Measurements from ENCODE around the gene ITPR1.

Gene ITPR1

DNA sequence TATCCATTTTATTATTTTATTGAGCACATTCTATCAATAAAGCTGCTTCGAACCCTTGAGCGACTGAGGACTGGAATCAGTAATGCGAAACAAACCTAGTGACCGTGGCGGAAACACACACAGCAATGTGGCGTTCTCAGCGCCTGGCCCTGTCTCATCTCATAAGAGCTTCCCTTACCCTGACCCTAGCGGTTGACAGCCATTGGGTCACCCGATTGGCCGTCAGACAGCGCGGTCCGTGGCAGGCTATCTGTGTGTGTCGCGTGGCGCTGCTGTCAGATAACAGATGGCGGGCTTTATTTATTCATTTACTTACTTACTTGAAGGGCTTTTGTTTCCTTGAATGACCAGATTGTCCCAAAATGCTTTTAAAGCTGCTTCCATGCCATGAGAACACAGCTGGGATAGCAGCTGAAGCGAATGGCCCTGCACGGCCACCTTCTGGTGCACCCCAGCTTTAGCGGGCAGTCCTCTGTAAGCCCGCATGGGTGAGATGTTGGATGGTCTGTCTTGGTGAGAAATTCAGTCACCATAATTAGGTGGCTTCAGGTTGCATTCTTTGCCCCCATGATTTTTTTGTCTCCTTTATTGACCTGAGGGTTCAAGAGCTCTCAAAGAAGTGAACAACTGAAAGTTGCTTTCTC is 270.6 kb downstream of the ITPR1 start:
- DNase-seq, result no peak

DNA sequence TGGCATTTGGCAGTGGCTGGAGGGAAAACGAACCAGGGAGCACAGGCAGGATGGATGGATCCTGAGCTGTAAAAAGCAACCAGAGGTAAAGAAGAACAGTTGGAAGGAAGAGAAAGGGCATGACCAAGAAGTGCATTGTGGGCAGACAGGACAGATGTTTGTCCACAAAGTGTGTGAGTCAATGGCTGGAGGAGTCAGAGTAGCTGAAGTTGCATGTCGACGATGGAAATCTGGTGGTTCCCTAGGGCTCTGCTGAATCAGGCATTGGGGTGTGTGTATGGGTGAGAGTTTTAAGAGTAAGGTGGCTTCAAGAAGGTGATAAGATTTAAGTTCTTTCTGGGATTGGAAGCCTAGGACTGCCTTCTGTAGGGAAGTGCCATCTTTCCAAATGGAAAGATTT is 272.1 kb downstream of the ITPR1 start:
- DNase-seq, result no peak

DNA sequence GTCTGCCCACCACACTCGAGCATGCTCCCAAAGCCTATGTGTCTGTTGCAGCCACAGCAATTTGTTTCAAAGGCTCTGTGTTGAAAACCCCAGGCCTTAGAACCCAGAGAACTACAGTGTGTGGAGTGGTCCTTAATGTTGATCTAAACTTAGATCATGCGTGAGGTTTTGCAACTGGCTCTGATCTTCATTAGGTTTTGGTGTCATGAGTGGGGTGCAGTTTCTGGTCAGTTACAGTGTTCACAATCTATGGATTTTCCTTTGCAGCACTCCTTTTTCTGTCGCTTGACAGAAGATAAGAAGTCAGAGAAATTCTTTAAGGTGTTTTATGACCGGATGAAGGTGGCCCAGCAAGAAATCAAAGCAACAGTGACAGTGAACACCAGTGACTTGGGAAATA is 273.1 kb downstream of the ITPR1 start:
- no peak for DNase-seq

DNA sequence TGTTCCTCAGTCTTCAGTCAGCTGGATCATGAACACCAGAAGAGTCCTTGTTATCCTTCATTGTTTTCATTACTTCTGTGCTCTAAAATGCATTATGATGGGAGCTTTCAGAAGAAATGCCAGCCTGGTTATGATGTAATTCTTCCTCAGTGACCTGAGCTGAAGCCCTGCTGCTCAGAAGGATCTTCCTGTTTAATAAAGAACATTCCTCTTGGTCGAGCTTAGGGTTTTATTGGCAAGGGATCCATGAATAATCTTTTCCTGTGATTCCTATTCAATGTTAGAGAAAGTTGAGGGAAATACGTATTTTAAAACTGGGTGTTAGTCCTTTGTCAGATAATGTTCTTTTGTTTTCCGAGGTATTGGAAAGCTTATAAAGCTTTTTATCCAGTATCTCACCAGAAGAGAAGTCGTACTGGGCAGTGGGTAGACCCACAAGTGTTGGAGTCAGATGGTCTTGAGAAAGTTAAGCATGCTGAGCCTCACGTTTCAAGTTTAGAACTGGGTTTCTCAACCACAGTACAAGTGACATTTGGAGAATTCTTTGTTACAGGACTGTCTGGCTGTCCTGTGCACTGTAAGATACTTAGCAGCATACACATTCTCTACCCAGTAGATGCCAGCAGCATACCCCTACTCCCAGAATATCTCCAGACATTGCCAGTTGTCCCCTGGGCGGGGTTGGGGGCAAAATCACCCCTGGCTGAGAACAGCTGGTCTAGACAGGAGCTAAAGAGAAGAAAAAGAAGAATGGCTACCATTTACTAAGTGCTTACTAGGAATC is 273.8 kb downstream of the ITPR1 start:
- no peak for DNase-seq

DNA sequence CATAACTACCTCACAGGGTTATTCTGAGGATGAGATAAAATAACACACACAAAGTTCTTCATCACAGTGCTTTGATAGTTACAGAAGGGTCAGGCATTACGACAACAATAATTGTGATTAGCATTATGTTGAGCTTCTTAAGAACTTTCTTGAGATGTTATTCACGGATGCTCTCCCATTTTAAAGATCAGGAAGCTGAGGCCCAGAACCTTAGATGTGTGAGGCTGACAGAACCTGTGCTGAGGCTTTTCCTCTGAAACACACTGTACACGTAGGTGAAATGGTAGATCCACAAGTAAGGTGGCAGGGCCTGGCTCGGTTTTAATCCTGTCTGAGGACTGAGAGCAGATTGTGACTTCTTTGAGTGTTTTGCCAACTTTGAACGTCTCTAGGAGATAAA is 274.9 kb downstream of the ITPR1 start:
- DNase-seq, result no peak

DNA sequence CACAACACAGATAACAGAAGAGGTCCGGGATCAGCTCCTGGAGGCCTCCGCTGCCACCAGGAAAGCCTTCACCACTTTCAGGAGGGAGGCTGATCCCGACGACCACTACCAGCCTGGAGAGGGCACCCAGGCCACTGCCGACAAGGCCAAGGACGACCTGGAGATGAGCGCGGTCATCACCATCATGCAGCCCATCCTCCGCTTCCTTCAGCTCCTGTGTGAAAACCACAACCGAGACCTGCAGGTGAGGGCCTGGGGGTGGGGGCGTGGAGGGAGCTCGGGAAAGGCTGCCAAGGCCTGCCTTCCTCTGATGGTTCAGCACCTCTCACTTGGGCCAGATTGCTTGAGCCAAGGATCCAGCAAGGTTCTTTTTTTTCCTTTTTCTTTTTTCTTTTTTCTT is 275.4 kb downstream of the ITPR1 start:
- no peak for DNase-seq

DNA sequence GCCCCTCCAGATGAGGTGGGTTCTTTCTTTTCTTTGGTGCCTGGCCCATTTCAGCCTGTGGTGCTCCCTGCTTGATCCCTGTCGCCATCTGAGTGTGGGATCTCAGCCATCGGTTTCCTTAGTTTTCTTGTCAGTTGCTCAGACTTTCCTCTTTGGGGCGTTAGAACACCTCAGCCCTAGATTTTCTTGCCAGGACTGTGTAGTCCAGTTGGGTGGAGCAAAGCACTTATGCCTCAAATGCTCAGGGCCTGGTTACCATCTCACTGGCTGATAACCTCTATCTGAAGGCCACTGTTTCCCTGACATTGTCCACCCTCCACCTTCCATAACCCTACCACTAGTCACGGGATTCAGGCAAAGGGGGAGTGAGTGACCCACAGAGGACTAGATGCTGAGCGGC is 277.4 kb downstream of the ITPR1 start:
- DNase-seq, result no peak

DNA sequence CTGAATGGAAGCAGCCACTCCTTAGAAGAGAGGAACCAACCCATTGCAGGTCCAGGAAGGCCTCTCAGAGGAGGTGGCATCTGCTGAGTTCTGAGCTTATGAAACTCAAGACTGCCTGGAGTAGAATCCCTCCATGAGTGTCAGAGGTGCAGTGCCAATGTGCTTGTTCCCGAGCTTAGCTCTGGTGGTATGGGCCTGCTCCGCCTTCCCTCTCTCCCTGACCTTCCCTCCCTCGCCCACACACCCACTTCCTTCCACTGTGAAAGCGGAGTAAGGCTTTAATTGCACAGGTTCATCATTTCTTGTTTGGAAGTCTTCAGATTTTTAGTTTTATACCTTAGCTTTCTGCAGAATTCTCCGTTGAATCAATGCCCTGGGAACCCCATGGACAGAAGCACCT is 278.1 kb downstream of the ITPR1 start:
- no peak for DNase-seq

DNA sequence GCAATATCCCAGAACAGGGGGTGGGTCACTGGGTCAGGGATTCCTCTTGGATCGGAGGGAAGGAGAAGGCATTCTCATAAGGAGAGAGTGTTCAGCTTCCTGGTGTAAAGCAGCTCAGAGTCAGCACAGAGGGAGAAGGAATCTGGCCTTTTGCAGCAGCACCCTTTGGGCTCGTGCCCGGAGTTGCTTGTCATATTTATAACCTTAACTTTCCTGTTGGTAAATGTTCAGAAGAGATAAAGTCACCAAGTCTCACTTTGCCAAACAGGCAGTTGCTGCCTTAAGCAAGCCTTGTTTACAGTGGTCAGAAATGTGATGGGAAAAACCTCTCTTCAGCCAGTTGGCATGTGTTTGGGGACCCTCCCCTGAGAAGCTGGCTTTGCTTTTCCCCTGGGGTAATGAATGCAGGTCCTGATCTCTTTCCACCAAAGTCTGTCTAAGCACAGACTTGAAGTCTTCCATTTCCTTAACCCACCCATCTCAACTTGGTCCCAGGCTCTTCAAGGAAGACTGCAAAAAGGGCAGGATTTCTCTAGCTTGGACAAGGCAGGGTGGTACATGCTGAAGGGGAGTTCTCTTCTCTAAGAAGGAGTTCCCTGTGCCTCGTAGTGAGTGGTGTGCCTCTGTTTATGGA is 279.1 kb downstream of the ITPR1 start:
- no peak for DNase-seq

DNA sequence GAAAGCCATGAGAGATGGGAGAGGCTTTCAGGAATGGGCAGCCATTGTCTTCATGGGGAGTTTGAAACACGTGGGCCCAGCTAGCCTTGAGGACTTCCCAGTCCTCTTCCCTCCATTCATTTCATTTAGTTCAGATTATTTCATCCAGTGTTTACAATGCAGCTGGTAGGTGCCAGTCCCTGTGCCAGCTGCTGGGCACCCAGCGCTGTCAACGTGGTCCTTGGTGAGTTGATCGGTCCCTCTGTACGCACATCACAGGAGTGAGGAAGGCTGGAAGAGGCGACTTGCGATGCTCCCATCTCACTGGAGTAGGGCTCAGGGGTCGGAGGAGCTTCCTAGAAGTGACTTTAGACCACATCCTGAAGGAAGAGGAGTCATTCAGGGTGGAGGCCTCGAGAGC is 279.7 kb downstream of the ITPR1 start:
- no peak for DNase-seq

DNA sequence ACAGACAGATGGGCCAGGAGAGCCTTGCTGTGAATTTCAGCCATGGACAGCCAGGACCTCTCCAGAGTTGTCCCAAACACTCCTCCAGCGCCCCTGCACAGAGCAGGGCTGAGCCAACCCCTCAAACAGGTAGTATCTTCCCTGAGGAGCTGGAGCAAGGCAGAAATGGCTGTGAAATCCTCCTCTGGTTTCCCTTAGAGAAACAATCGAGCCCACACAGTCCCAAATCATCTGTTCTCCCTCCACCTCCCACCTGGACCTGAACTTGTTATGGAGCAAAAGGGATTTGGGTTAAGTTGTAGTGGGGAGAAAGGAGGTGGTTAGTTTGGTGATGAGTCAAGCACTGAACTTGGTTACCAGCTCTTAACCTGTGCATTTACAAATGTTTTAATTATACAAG is 280.4 kb downstream of the ITPR1 start:
- DNase-seq, result no peak

DNA sequence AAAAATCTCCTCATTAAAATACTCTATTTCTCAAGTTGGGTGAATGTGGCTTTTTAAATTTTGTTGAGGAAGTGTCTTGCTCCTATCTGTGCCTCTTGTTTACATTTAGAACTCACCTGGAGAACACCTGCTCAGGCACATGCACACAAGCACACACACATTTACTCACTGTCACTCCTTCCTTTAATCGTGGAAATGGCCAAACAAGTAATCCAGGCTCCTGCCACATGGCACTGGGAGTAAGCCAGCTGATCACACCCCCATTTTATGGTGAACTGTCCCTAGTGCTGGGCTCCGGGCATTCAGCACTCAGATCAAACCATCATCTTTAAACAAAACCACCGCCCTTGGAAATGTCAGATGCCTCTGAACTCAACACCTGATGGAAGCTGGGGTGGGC is 281.4 kb downstream of the ITPR1 start:
- DNase-seq, result no peak

DNA sequence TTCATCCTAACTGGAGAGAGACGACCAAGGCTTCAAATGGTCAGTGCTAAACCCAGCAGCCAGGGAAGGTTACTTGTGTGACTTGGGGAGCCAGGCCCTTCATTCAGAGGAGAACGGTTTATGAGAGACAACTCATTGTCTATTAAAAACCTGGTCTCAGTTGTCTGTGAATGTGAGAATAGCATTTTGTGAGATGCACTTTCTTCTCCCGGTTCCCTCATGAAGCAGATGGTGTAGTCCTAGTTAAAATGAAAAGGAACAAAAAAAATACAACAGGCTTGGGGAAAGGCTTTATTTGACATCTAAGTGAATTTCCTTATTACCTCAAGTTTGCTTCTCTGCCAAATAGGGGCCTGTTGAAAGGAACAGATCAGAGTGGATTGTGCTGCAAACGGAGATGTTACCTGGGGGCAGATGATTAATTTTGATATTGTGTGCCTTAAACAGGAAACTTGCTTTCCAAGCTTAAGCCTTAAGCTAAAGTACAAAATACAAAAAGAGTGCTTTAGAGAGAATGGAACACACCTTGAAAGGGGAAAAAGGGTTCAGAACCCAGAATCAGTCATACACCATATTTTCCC is 283.3 kb downstream of the ITPR1 start:
- no peak for DNase-seq

DNA sequence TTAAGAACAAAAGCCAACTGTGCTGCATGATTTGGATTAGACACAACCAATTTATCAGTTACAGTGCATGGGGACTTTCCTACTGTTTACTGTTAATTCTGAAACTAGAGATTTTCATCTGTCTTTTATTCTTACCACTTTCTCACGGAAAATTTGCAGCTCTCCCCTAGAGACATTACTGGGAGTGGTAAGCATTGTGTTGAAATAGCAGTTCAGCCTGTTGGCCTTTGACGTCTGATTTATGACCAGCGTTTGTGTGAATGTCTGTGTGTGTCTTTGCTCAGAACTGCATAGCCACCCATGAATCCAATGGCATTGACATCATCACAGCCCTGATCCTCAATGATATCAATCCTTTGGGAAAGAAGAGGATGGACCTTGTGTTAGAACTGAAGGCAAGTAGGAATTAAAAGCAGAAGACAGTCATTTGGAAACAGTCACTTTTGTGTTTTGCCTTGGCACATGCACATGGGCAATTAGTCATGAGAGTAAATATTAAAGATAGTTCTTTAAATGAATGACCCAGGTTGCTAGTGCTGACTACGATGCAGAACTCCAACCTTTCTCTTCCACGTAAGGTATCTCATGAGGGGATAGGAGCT is 283.9 kb downstream of the ITPR1 start:
- DNase-seq, result peak; percentile 10 to 31

DNA sequence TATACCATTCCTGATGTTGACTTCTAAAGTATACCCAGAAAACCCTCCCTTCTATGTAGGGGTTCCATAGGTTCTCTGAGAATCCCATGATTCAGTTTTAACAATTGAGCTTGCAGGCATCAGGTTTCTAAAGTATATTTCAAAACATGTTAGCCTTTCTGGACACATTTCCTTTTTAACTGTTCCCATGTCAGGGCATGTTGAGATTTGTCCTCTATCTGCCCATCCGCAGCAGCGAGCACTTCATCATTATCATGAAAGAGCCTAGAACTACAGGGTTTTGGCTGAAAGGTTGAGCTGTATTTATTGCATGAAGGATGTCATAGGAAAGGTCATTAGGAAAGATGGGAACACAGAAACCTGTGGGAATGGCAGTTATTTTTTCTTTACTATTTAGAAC is 285.0 kb downstream of the ITPR1 start:
- DNase-seq, result no peak

DNA sequence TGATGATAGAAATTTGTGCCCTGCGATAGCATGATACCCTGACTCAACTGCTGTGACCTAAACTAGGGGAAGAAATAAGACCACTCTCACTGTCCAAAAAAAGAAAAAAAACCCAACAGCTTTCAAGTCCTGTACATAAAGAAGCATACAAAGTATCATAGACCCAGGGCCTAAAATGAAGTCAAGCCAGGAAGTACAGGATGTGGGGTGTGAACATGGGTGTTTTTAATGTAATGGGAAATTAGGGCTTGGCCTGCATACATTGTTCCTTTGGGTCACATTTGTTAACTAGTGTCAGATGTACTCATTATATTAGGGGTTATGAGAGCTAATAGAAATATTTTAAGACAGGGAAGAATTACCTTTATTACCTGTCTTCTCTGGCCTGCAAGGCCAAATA is 285.6 kb downstream of the ITPR1 start:
- DNase-seq, result no peak

DNA sequence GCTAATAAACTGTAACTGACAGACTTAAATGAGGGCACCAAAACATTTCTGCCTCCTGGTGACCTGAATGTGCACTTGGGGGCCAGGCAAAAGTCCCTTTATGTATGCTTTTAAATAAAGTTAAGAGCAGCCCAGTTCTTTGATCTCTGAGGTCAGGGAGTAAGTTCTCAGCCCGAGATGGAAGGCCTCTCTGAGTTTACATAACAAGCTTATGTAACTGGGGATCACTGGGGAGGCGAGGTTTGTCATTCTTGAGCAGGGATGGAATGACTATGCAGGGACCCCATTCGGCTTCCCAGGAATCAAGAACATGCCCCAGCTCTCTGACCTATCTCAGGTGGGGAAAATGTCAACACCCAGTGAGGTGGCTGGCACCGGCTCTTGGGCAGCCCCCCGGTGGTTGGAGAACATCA is 287.4 kb downstream of the ITPR1 start:
- no peak for DNase-seq

DNA sequence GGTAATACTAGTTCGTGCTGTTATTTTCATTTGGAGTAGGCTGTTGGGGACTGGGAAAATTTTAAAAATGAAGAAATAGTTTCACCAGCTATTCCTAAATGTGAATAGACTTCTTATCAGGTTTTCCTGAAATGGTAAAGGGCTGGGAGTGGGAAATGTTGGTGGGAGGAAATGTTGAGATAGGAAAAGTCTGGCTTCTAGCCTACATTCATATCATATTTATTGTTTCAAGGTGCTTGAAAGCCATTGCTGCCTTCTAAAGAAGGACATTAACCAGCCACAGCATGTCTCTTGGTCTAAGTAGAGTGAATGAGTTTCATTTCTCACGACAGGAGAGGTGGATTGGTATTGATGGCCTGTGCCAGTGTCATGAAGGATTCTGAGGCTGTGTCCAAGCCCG is 288.9 kb downstream of the ITPR1 start:
- DNase-seq, result no peak

DNA sequence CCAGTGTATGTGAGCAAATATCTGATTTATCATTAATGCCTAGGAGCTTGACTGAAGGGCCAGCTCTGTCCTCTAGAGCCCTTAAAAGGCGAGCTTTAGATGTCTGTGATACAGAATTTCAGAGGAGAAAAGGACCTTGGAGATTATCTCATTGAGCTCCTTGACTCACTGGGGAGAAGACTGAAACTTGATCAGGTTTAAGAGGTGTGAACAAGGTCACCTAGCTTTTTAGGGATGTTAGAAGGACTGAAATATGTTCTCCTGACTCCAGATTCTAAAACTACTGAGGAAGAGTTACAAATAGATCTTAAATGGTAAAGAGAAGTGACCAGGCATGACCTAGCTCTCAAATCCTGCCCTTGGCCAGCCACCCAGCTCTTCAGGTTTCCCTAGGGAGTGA is 292.4 kb downstream of the ITPR1 start:
- no peak for DNase-seq

DNA sequence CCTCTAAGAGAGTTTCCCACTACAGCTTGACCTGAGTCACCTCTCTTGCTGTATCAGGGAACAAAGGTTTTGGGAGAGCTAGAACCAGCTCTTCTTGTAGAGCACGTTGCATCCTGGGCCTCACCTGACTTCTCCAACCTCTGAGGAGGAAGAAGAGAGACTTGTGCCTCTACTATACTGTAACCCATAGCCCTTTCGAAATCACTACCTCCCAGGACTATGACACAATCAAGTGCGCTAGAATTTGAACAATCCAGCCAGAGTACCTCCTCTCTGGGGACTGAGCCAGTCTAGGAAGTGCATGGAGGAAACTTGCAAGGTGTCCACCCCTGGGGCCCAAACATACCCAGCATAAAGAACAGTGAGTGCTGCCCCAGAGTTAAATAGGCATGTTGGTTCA is 293.3 kb downstream of the ITPR1 start:
- no peak for DNase-seq

DNA sequence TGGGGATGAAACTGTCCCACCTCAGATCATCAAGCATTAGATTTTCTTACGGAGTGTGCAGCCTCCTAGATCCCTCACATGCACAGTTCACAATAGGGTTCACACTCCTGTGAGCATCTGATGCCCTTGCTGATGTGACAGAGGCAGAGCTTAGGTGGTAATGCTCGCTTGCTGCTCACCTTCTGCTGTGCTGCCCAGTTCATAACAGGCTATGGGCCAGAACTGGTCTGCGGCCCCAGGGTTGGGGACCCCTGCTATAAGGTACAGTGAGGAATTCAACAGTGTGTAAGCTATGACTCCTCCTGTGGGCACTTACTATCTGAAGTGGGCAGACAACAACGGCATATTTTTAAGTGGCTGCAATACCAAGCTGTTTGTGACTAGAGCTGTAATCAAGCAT is 298.2 kb downstream of the ITPR1 start:
- no peak for DNase-seq

DNA sequence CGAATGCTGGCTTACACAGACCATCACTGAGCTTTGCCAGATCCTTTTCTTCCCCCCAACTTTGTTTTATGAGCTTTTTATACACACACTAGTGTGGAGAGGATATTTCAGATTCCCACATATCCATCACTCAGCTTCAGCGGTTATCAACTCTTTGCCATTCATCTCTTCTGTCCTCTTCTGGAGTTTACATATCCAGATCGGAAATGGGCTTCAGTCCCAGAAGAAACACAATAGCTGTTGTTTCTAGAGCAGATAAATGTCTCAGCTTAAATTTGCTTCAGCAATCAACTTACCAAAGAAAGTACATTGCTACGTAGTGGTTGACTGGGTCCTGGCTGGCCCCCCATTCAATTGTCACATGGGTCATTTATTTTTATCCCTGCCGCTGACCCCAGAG is 300.2 kb downstream of the ITPR1 start:
- no peak for DNase-seq

DNA sequence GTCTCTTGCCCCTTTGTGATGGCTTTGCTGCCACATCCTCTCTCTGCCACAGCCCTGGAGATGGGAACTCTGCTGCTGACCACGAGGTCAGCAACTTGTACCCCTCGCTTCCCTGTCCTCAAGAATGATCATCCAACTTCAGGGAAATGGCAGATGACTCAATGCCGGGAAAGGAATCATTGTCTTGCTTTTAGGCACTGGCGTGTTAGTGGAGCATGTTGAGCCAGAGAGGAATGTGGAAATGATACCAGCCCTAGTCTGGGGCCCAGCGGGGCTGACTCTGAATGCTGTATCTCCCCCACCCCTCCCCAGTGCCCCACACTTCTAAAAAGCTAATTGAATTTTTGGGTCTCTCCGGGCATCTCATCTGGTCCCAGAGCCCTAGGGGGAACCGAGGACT is 301.2 kb downstream of the ITPR1 start:
- no peak for DNase-seq

DNA sequence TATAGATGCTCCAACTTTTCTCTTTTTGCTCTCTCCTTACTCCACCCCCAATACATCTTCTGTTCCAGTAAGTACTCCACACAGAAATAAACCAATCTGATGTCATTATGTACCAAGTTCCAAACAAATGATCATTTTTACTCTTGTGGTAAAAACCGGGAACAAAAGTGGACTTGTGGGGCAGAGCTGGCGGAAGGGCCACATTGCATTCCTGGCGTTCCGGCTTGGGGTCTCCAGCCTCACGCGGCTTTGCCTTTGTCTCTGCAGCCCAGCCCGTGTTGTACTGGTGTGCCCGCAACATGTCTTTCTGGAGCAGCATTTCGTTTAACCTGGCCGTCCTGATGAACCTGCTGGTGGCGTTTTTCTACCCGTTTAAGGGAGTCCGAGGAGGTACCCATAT is 301.6 kb downstream of the ITPR1 start:
- DNase-seq, result no peak
